ENCODE results near the gene LYSET. TPM values are rescaled to one million over a fixed set of nuclear protein-coding genes. Genes with fewer than 3 reads are reported as not detected.

Gene LYSET
- total RNA-seq, 1 experiment from 2014 or later: 17.3 TPM

DNA sequence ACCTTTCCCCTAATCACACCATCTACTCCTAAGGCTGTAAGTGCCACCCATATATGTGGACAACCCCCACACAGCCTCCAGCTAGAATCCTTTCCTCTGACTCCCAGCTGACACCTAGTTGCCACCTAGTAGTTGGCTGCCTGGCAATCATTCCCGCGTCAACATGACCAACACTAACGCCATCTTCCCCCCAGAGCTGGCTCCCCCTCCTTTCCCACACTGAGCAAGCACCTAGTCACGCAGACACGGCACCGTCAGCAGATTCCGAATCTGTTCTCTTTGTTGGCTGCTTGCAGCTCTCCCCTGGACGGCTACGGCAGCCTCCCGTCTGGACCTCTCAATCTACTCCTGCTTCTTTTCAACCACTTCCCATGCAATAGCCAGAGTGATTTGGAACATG is 49.7 kb downstream of the LYSET start:
- intact Hi-C loops (cut with micrococcal nuclease; ENCODE audit: unreplicated experiment): loop anchor here (1.0 kb wide), 2 partner anchors 309 to 385 kb away; no protein-coding TSS in a partner anchor
- DNase-seq: no peak
- no peaks in the 10 kb centered on the region for H3K36me3 ChIP-seq (ENCODE audit: control insufficient read depth, insufficient read depth, low read length)
- TF ChIP-seq CTCF (IDR thresholded peaks at IDR 0.05; ENCODE audit: insufficient read depth in 1 of 2, low read depth in 1 of 2, low read length in 1 of 2, severe bottlenecking in 1 of 2, unreplicated experiment in 1 of 2): no peak
- H3K9me3 ChIP-seq: no peaks in the 10 kb centered on the region
- BruUV-seq (replicated peaks): no TSS peak
- Mint-ChIP-seq H3K36me3 (ENCODE audit: insufficient read depth, unreplicated experiment) (peaks cover 7% of the 10 kb centered on the region), H3K9me3 (ENCODE audit: unreplicated experiment) (no peaks in the 10 kb centered on the region), H3K27me3 (ENCODE audit: insufficient read depth, unreplicated experiment) (no peaks in the 10 kb centered on the region), H3K27ac (ENCODE audit: unreplicated experiment) (no peak overlapping the region), H3K4me1 (ENCODE audit: low read depth, unreplicated experiment) (no peaks in the 10 kb centered on the region), H3K4me3 (ENCODE audit: unreplicated experiment) (no peak overlapping the region)
- ChIA-PET CTCF (interaction anchor here (0.6 kb wide), 1 partner anchor 90 kb away, joined by 4 read pairs; no protein-coding TSS in a partner anchor), POLR2A (no interaction called here)
- H3K4me1 ChIP-seq: no peaks in the 10 kb centered on the region
- H3K4me3 ChIP-seq (ENCODE audit: low read depth, low read length): no peak overlapping the region
- H3K27me3 ChIP-seq (replicated peaks; ENCODE audit: control insufficient read depth, insufficient read depth, low read length): no peaks in the 10 kb centered on the region

Other genes with a start within 250 kb of the LYSET start
- 57.9 and 60.1 TPM in 2 replicates for gene ITPK1, start 69.4 kb upstream of the LYSET start, total RNA-seq (2022)
- 11.5 and 12.2 TPM in 2 replicates for gene MOAP1, start 420 bp upstream of the LYSET start, total RNA-seq (2022)
- 7.7 and 10.8 TPM in 2 replicates for gene GON7, start 21.7 kb downstream of the LYSET start, total RNA-seq (2022)
- gene UBR7, start 21.9 kb downstream of the LYSET start, total RNA-seq (2022): 14.3 and 19.6 TPM in 2 replicates
- gene BTBD7, start 147.7 kb downstream of the LYSET start, total RNA-seq (2022): 28.8 and 32.2 TPM in 2 replicates
- not detected in 2 replicates for gene COX8C, start 161.9 kb downstream of the LYSET start, total RNA-seq (2022)
- gene UNC79, start 245.6 kb downstream of the LYSET start, total RNA-seq (2022): 0.07 and 0.14 TPM in 2 replicates